ENCODE results near the gene SLC44A4.
"Not testable (repeated sequence)": the region's sequence is repeated elsewhere in the genome, so short reads cannot be mapped to it uniquely, and the experiment has no call there.

Gene SLC44A4

GRCh38 chr6:31878222-31878621, 575 bp downstream of the SLC44A4 start:
- no peak for DNase-seq

DNA sequence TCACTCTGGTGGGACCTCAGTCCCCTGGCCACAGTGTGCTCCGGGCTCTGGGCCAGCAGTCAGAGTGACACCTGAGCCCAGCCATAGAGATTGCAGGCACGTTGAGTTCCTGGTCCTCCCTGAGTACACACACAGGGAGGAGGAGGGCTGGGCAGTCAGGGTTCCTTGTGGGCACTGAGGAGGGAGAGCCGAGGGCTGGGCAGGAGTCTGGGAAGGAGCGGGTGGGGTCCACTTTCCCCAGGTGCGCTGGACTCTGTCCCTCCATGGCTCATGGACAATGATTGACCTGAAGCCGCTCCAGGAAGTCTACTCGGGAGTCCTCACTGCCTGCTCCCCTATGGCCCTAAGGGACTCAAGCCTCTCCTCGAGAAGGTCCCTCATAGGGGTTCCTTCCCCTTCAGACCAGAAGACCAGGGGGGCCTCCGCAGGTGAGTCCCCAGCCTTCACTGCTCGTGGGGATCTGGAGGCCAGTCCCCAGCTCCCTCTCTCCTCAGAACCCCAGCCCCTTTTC, 1.1 kb downstream of the SLC44A4 start:
- no peak for DNase-seq

- DNase-seq, result no peak
Observed at GRCh38 chr6:31877125-31877650, 1.6 kb downstream of the SLC44A4 start.

- no peak for DNase-seq
Observed at GRCh38 chr6:31876357-31876756, 2.4 kb downstream of the SLC44A4 start.

DNA sequence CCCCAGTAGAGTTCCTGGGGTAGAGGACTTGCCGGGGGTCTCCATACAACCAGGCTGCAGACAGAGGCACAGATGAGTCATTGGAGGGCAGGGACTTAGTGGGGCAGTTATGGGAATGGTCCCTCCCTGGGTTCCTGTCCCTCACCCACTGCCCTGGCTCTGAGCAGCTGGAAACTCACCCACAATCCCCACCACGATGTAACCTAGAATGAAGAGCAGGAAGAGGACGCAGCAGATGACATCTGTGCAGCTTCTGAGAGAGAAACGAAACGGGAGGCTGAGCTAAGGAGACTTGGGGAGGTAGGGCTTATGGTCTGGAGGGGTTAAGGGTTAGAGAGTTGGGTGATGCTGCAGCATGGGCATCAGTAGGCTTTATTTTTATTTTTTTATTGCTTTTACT, 2.9 kb downstream of the SLC44A4 start:
- no peak for DNase-seq

DNA sequence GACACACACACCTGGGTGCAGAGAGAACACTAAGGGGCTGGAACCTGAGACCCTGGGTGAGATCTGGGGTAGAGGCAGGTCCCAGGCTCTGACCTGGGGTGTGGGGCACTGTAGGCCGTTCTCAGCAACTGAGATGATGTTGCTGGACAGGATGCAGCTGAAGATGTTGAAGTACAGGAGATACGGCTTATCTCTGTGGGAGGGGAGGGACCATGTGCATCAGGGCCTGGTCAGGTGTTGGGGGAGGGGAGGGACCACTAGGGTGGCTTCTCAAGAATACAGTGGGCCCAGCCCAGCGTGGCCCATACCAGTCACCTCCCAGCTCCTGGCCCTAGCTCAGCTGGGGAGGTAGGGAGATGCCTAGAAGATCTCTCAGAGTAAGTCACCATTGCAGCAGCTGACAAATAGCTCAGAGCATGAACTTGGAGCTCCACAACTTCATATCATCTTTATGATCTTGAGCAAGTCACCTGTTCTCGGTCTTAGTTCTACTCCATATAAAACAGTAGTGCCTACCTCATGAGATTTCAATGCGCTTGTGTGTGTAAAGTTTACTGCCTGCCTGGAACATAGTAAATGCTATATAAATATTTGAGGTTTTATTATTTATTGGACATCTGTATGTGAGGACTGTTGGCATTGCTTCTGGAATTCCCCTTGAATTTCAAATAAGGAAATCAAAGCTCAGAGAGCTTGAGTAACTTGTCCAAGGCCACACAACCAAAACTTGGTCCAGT, 3.8 kb downstream of the SLC44A4 start:
- no peak for DNase-seq

DNA sequence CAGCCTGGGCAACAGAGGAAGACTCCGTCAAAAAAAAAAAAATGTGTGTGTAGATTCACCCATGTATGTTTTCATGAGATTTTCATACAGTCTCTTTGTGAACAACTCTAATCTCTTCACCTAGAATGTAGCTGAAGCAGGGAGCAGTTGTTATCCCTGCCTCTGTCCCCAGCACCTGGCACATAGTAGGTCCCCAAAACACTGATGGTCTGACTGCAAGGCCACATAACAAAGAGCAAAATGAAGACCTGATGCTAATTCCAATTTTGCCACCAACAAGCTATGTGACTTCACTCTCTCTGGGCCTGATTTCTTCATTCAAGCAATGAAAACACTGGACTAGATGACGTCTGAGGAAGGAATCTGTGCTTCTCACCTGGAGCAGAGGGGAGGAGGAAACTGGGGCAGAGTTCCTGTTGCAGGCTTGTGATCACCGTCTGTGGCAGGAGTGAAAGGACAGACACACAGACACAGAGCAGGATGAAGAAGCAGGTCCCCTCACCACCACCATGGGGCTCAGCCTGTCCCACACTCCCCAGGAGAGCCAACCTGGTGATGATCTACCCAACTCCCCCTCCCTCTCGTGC, 4.6 kb downstream of the SLC44A4 start:
- no peak for DNase-seq

DNA sequence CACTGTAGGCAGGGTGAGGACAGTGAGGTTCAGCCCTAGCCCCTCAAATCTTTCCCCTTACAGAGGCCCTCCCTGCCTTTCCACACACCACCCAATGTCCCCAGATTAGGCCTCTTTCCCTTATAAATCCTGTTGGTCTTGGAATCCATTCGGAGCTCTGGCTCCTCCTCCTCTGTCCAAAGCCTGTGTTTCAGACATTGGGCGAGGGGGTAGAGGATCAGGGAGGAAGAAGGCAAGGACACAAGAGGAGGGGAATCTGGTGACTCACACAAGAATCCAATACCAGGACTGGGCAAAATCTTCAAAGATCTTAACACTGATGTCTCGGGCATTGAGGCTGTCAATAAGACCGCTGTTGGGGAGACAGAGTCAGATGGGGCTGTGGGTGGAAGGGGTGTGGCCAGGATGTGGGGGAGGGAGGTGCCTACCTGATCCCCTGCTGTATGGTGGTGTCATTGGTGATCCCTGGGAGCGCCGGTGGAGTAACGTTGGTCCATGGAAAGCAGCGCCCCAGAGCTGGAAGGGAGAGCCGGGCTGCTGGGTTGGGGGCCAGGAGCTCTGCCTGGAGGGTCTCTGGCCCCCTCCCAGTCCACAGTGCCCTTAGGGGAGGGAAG, 7.6 kb downstream of the SLC44A4 start:
- no peak for DNase-seq

DNA sequence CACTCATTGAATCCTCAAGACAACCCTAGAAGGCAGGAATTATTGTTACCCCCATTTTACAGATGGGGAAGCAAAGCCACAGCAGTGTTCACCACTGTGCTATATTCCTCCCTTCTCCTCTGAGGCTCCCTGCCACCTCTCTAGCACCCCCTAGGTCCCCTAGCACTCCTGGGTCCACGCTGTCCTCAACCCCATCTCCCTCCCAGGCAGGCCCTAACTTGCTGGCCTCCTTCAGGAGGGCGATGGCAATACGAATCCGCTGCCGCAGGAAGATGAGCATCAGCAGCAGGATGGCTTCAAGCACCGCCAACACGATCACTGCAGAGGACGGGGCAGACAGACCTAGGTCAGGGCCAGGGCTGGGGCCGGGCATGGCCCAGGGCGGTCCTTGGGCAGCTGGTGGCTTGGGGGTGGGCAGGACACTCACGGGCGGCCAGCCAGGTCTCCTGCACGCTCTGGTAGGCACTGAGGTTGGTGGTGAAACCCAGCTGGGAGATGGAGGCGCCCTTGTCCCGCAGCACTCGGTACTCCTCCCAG, 8.3 kb downstream of the SLC44A4 start:
- no peak for DNase-seq

DNA sequence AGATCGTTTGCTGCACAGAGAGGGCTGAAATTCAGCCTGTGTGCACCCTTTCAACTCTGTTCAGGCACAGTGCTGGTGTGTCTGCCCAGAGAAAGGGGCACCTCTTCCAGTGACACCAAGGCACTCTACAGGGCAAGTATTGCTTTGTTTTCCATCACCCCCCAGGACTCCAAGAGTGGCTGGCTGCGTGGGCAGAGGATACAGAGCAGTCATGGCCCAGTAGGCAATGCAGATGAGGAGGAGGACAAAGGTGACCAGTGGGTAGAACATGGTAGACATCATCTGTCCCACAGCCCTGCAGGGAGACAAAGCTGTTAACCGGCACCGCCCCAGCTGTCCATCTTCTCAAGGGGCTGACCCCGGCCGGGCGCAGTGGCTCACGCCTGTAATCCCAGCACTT, 9.5 kb downstream of the SLC44A4 start:
- no peak for DNase-seq

DNA sequence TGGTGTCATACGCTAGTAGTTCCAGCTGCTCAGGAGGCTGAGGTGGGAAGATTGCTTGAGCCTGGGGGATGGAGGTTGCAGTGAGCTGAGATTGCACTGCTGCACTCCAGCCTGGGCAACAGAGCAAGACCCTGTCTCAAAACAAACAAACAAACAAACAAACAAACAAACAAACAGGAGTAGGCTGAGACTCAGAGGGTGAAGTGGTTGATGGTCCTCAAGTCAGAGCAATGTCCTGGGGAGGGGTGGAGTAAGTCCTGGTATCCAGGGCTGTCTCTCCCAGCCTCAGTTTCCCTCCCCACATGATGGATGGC, 10.2 kb downstream of the SLC44A4 start:
- not testable (repeated sequence) for DNase-seq

DNA sequence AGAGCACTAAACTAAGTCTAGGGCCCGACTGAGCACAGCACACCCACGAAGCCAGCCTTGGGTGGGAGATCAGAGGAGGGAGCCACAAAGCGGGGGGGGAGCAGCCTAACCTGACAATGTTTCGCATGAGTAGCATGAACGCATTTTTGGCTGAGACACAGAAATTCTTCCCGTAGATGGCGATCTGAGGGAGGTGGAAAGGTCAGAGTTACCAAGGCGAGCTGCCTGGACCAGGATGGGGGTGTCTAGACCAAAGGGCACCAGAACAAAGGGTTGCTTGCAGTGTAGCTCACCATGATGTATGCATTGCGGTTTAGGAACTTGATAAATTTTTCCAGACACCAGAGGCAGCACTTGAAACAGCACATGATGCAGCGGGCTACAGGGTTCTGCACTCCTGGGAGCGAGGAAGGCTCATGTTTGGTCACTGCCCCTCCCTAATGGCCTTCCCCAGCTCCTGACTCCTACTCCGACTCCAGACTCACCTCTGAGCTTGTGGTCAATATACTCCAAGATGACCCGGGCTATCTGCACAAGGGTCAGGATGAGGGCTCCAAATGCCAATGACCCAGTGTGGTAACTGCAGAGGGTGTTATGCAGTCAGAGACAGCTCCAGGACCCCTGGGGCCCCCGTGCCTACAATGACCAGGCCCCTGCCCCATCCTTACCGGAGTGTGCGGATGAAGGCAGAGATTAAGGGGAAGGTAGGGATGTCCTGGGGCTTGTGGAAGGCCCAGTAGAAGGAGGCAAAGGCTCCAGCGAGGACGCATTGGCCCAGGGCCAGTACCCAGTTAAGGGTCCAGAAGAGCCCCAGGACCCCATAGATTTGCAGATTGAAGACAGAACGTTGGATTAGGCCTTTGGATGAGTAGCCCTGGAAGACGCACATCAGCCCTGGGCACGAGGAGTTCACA, 13.3 kb downstream of the SLC44A4 start:
- no peak for DNase-seq

GRCh38 chr6:31864818-31865204, 14.0 kb downstream of the SLC44A4 start:
- DNase-seq, result no peak

GRCh38 chr6:31864123-31864562, 14.7 kb downstream of the SLC44A4 start:
- not testable (repeated sequence) for DNase-seq

- peak; percentile 100 for DNase-seq
Observed at GRCh38 chr6:31862344-31863235, 16.2 kb downstream of the SLC44A4 start, which contains the start of gene NEU1. NEU1 (minus strand) TSS chr6:31862821; CDS start chr6:31862776, 45 bp downstream.

DNA sequence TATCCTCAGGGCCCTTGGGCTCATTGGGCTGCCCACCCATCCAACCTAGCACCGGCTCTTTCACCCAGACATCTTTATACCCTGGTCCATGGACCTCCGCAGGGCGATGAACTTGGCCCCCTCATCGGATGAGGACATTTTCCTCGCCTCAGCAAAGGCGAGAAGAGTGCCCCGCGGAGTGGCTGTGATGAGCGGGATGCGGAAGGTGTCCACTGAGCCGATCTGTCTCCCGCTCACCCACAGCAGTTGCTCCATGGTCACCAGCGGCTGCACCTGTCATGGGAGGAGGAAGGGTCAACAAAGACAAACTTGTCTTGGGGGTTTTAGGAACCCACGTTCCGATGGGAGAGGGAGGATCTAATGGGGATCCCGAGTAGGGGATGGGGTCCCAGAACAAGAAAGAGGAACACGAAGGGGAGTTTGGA, 16.9 kb downstream of the SLC44A4 start:
- DNase-seq, result no peak

DNA sequence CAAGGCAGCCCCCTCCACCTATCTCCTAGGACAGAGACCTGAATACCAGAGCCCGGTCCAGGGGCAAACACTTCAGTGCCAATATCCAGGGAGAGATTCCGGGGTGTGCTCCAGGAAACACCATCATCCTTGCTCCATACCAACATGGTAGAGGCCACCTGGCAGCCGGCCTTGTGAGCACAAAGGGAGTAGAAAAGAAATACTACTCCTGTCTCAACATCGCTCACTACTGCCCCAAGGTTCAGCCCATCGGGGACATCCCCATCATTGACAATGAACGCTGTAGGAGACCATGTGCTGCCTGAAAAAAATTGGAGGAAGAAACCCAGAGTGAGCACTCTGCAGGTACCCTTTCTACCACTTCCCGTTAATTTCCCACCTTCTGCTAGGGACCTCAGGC, 17.6 kb downstream of the SLC44A4 start:
- DNase-seq, result no peak

DNA sequence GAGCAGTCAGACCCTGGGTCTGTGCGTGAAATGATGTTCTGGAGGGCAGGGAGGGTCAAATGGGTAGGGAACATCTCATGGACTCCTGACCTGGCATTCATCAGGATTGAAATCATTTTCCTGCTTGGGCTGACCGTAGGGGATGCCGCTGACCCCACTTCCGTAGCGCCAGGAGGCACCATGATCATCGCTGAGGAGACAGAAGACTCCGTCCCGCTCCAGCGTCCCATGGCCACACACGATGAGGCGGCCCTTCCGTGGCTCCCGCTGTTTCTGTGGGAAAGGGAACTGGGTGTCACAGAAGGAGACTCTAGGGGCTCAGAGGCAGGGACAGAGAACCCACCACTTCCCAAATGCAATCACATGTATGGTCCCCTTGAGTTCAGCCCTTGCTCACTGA, 18.4 kb downstream of the SLC44A4 start:
- DNase-seq, result no peak

GRCh38 chr6:31859923-31860322, 18.9 kb downstream of the SLC44A4 start:
- DNase-seq, result no peak

GRCh38 chr6:31858707-31859106, 20.1 kb downstream of the SLC44A4 start:
- DNase-seq, result no peak

DNA sequence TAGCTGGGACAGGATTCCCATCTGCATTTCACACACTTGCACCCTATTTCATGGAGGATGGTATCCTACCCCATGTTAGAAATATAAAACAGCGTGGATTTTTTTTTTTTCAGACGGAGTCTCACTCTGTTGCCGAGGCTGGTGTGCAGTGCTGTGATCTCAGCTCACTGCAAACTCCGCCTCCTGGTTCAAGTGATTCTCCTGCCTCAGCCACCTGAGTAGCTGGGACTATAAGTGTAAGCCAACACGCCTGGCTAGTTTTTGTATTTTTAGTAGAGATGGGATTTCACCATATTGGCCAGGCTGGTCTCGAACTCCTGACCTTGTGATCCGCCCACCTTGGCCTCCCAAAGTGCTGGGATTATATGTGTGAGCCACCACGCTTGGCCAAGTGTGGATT, 21.0 kb downstream of the SLC44A4 start:
- not testable (repeated sequence) for DNase-seq
